ENCODE data around the gene UBE3D. TPM values are rescaled to one million over a fixed set of nuclear protein-coding genes. Genes with fewer than 3 reads are reported as not detected.

UBE3D gene
- total and polyA plus RNA-seq, 2 donors (not counting 1 experiment from before 2014, with no cell fraction given), result 3.3 to 11.5 TPM

GRCh38 chr6:82958551-82958950, 107.1 kb downstream of the UBE3D start:
- H2AFZ ChIP-seq (ENCODE audit: insufficient read depth, low read depth, low read length, poor library complexity, severe bottlenecking), result no peak overlapping the region
- no peak overlapping the region for H3K27ac Mint-ChIP-seq
- H3K4me3 ChIP-seq (ENCODE audit: control extremely low read depth in 1 of 5, extremely low read depth in 1 of 5, insufficient read depth in 1 of 5, low read depth in 2 of 5, low read length in 4 of 5), result no peak overlapping the region
- DNase-seq (no peak), ATAC-seq (ENCODE audit: low read depth) (no peak)
- H3K36me3 ChIP-seq (replicated peaks in 1 of 2; ENCODE audit: control extremely low read depth in 1 of 2, control insufficient read depth in 1 of 2, extremely low read depth in 1 of 2, insufficient read depth in 2 of 2, low read length in 1 of 2), result no peaks in the 10 kb centered on the region
- H3K4me1 ChIP-seq (ENCODE audit: control insufficient read depth in 2 of 2, insufficient read depth in 2 of 2, low read length in 2 of 2), result peaks cover 6 to 7% of the 10 kb centered on the region in 2 donors
- H3K27me3 Mint-ChIP-seq, result no peaks in the 10 kb centered on the region
- intact Hi-C loops (cut with micrococcal nuclease), result no loop called here
- POLR2A ChIA-PET, result no interaction called here
- WGBS (ENCODE audit: insufficient coverage), result no CpG with 5 or more reads among the region's 1 CpG
- H4K20me1 ChIP-seq (ENCODE audit: control insufficient read depth, insufficient read depth, low read length, poor library complexity, severe bottlenecking), result no peaks in the 10 kb centered on the region
- no peaks in the 10 kb centered on the region for H3K9me3 Mint-ChIP-seq (ENCODE audit: insufficient read depth)
- no peak overlapping the region for H3K4me3 Mint-ChIP-seq
- CTCF ChIA-PET, result no interaction called here
- no peak overlapping the region for H3K9ac ChIP-seq (ENCODE audit: low read length)
- no peak overlapping the region for H3K27ac ChIP-seq (ENCODE audit: low read length in 2 of 2)
- H3K4me1 Mint-ChIP-seq, result peaks cover 14% of the 10 kb centered on the region
- no peaks in the 10 kb centered on the region for H3K9me3 ChIP-seq (ENCODE audit: control extremely low read depth in 1 of 3, control insufficient read depth in 2 of 3, insufficient read depth in 1 of 3, low read length in 2 of 3)
- TF ChIP-seq EZH2 (IDR thresholded peaks at IDR 0.05; ENCODE audit: borderline replicate concordance, insufficient read depth, low read depth, low read length, poor library complexity, severe bottlenecking) (no peak), CTCF (IDR thresholded peaks at IDR 0.05) (no peak)
- no peak overlapping the region for H3K4me2 ChIP-seq (replicated peaks; ENCODE audit: low read depth, low read length, poor library complexity, severe bottlenecking)
- H3K27me3 ChIP-seq (replicated peaks in 1 of 4; ENCODE audit: control extremely low read depth in 1 of 4, control insufficient read depth in 3 of 4, insufficient read depth in 4 of 4, low read length in 3 of 4), result no peaks in the 10 kb centered on the region
- no peaks in the 10 kb centered on the region for H3K79me2 ChIP-seq (ENCODE audit: control insufficient read depth, insufficient read depth, low read length)

GRCh38 chr6:82957868-82958245, 107.8 kb downstream of the UBE3D start:
- no peak for ATAC-seq (ENCODE audit: low read depth)
- no peak overlapping the region for H2AFZ ChIP-seq (ENCODE audit: insufficient read depth, low read depth, low read length, poor library complexity, severe bottlenecking)
- no peak overlapping the region for H3K27ac Mint-ChIP-seq

More at GRCh38 chr6:82957868-82958245, 107.8 kb downstream of the UBE3D start:
- Histone ChIP-seq H4K20me1 (ENCODE audit: control insufficient read depth, insufficient read depth, low read length, poor library complexity, severe bottlenecking) (no peaks in the 10 kb centered on the region), H3K27me3 (replicated peaks in 1 of 4; ENCODE audit: control extremely low read depth in 1 of 4, control insufficient read depth in 3 of 4, insufficient read depth in 4 of 4, low read length in 3 of 4) (no peaks in the 10 kb centered on the region), H3K79me2 (ENCODE audit: control insufficient read depth, insufficient read depth, low read length) (no peaks in the 10 kb centered on the region), H3K4me1 (ENCODE audit: control insufficient read depth in 2 of 2, insufficient read depth in 2 of 2, low read length in 2 of 2) (peaks cover 6 to 7% of the 10 kb centered on the region in 2 donors), H3K4me2 (replicated peaks; ENCODE audit: low read depth, low read length, poor library complexity, severe bottlenecking) (no peak overlapping the region), H3K27ac (ENCODE audit: low read length in 2 of 2) (no peak overlapping the region), H3K9me3 (ENCODE audit: control extremely low read depth in 1 of 3, control insufficient read depth in 2 of 3, insufficient read depth in 1 of 3, low read length in 2 of 3) (no peaks in the 10 kb centered on the region), H3K9ac (ENCODE audit: low read length) (no peak overlapping the region), H3K36me3 (replicated peaks in 1 of 2; ENCODE audit: control extremely low read depth in 1 of 2, control insufficient read depth in 1 of 2, extremely low read depth in 1 of 2, insufficient read depth in 2 of 2, low read length in 1 of 2) (peaks cover 0 to 1% of the 10 kb centered on the region in 2 experiments), H3K4me3 (ENCODE audit: control extremely low read depth in 1 of 5, extremely low read depth in 1 of 5, insufficient read depth in 1 of 5, low read depth in 2 of 5, low read length in 4 of 5) (no peak overlapping the region)
- Mint-ChIP-seq H3K4me1 (peaks cover 14% of the 10 kb centered on the region), H3K9me3 (ENCODE audit: insufficient read depth) (no peaks in the 10 kb centered on the region), H3K27me3 (no peaks in the 10 kb centered on the region), H3K4me3 (no peak overlapping the region)
- intact Hi-C loops (cut with micrococcal nuclease), result no loop called here
- TF ChIP-seq CTCF (IDR thresholded peaks at IDR 0.05) (no peak), EZH2 (IDR thresholded peaks at IDR 0.05; ENCODE audit: borderline replicate concordance, insufficient read depth, low read depth, low read length, poor library complexity, severe bottlenecking) (no peak)
- no peak for DNase-seq
- CTCF ChIA-PET, result no interaction called here
- WGBS (ENCODE audit: insufficient coverage), result no CpG with 5 or more reads among the region's 2 CpGs
- POLR2A ChIA-PET, result no interaction called here

All from B cell (primary cell).